Kidney epithelial cell (primary cell): ENCODE data around the gene SCN1A. TPM values are rescaled to one million over a fixed set of nuclear protein-coding genes. Genes with fewer than 3 reads are reported as not detected.

Source experiments
- DNase-seq: peaks from one replicate; pipeline ENCODE4 v3.0.0-alpha.2; 2010; ENCODE audit warnings: low read depth
- H3K27me3 ChIP-seq: 2 replicates; pipeline ENCODE4 v1.6.0; 2011; ENCODE audit warnings: low read length; ENCODE audit not compliant: control insufficient read depth, insufficient read depth
- H3K36me3 ChIP-seq: 2 replicates; pipeline ENCODE4 v1.5.1; 2011; ENCODE audit warnings: low read length; ENCODE audit not compliant: control insufficient read depth, insufficient read depth
- H3K4me3 ChIP-seq: 2 replicates; pipeline ENCODE4 v1.5.1; 2011; ENCODE audit warnings: low read depth, mild to moderate bottlenecking, control low read depth, low read length
- total RNA-seq: library from RNA; depleted of rRNA; stranded (reverse); fragments of >200 nt; gene quantifications from 2 replicates; pipeline ENCODE4 v1.2.3, GENCODE V29; 2015
- TF ChIP-seq, protein P1 (sequence below): IDR thresholded peaks from 2 replicates; pipeline ENCODE4 v1.5.1; 2011; ENCODE audit warnings: mild to moderate bottlenecking, moderate library complexity, low read length, control low read depth, inconsistent platforms; ENCODE audit not compliant: insufficient read depth, poor library complexity, severe bottlenecking

SCN1A gene
- total RNA-seq, 1 donor from 2014 or later: not detected

GRCh38 chr2:166134252-166135151 is 6.7 kb upstream of the SCN1A start:
- Histone ChIP-seq H3K27me3 (no peaks in the 10 kb centered on the region), H3K36me3 (no peaks in the 10 kb centered on the region), H3K4me3 (no peak overlapping the region)
- TF ChIP-seq, protein P1, sequence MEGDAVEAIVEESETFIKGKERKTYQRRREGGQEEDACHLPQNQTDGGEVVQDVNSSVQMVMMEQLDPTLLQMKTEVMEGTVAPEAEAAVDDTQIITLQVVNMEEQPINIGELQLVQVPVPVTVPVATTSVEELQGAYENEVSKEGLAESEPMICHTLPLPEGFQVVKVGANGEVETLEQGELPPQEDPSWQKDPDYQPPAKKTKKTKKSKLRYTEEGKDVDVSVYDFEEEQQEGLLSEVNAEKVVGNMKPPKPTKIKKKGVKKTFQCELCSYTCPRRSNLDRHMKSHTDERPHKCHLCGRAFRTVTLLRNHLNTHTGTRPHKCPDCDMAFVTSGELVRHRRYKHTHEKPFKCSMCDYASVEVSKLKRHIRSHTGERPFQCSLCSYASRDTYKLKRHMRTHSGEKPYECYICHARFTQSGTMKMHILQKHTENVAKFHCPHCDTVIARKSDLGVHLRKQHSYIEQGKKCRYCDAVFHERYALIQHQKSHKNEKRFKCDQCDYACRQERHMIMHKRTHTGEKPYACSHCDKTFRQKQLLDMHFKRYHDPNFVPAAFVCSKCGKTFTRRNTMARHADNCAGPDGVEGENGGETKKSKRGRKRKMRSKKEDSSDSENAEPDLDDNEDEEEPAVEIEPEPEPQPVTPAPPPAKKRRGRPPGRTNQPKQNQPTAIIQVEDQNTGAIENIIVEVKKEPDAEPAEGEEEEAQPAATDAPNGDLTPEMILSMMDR: no peak
- DNase-seq: no peak

- Histone ChIP-seq H3K27me3 (no peaks in the 10 kb centered on the region), H3K36me3 (no peaks in the 10 kb centered on the region), H3K4me3 (no peak overlapping the region)
- TF ChIP-seq, protein P1: no peak
- no peak for DNase-seq
Observed at GRCh38 chr2:166133653-166134052, 5.8 kb upstream of the SCN1A start.

GRCh38 chr2:166128156-166128505 is 311 bp upstream of the SCN1A start:
- TF ChIP-seq, protein P1: no peak
- no peak for DNase-seq
- H3K27me3 ChIP-seq: no peaks in the 10 kb centered on the region
- no peaks in the 10 kb centered on the region for H3K36me3 ChIP-seq
- H3K4me3 ChIP-seq: no peak overlapping the region

DNA sequence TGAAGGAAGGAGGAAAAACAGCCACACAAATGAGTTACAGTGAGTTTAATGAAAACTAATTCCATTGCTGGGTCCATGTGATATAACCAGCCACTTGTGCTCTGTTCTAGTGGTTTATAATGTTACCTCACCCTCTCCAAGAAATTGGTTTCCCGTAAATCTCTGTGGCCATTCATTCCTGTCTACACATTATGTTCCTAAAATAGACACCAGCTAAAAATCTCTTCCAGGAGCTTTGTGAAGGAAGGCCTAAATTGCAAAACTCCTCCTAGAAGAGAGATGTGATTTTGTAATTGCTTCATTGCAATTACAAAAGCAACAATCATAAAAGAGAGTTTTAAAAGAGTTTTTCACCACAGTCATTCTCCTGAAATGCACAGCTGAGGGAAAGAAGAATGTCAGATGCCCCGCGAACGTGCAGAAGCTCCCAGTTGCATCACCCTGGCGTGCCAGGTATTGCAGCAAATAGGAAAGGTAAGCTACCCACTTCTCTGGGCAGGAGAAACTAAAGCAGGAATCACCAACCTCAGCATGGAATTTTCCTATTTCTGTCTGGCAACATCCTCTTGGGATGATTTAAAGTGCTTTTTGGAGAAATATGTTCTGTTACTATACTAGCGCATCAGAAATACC is 1.7 kb downstream of the SCN1A start:
- H3K27me3 ChIP-seq: no peaks in the 10 kb centered on the region
- no peak overlapping the region for H3K4me3 ChIP-seq
- TF ChIP-seq, protein P1: no peak
- no peaks in the 10 kb centered on the region for H3K36me3 ChIP-seq
- DNase-seq: no peak

DNA sequence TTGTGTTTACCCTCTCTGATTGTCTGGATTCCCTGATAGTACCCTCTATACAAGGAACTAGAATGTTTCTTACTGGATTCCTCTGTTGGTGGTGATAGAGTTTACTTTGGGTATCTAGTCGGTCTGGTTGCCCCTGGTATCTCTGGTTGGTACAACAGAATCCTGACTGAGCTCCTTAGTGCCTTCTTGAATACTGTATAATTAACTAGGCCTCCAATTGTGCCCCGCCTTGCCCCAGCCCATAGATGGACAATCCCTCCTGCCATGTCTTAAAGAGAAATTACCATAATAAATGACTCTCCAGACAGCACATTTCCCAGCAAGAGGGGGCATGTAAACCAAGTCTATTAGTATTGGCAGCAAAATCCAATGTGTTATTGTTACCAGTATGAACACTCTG is 2.3 kb downstream of the SCN1A start:
- Histone ChIP-seq H3K27me3 (no peaks in the 10 kb centered on the region), H3K4me3 (no peak overlapping the region), H3K36me3 (no peaks in the 10 kb centered on the region)
- DNase-seq: no peak
- TF ChIP-seq, protein P1: no peak
